Tibial artery (tissue), 4 donors: Measurements from ENCODE around the gene TBPL2.

Experiments used
- DNase-seq, 2 donors: peaks; one replicate each; pipeline ENCODE4 v3.0.0-alpha.2; 2019
- H3K27ac ChIP-seq, 2 donors: fragments of 200-600 bp; sonication (generic) in 1 of 2; 1 replicate in 1 of 2; 2 replicates in 1 of 2; pipeline ENCODE4 v1.5.1; 2018 to 2019; ENCODE audit warnings: mild to moderate bottlenecking in 1 of 2
- H3K27me3 ChIP-seq, 2 donors: fragments of 200-600 bp; sonication (generic) in 1 of 2; one replicate each; pipeline versions ENCODE4 v1.5.1 to v1.6.0; 2016 to 2019
- H3K36me3 ChIP-seq, 3 donors: fragments of 200-600 bp; sonication (generic) in 2 of 3; one replicate each; pipeline ENCODE4 v1.5.1; 2016 to 2019; ENCODE audit warnings: mild to moderate bottlenecking in 2 of 3
- H3K4me1 ChIP-seq, 4 donors: fragments of 200-600 bp; sonication (generic) in 2 of 4; 1 replicate in 3 of 4; 2 replicates in 1 of 4; pipeline ENCODE4 v1.5.1; 2016 to 2019
- H3K4me3 ChIP-seq, 2 donors: fragments of 200-600 bp; sonication (generic) in 1 of 2; 1 replicate in 1 of 2; 2 replicates in 1 of 2; pipeline ENCODE4 v1.5.1; 2018 to 2019; ENCODE audit warnings: mild to moderate bottlenecking in 2 of 2
- H3K9me3 ChIP-seq, 3 donors: fragments of 200-600 bp; sonication (generic) in 1 of 3; one replicate each; pipeline ENCODE4 v1.5.1; 2016 to 2019
- intact Hi-C: fragments of 100-400 bp; cut with DNase I; formaldehyde crosslinking; loops from one replicate; pipeline ENCODE4 v1.15.0; 2023; ENCODE audit warnings: low total_unique reads
- TF ChIP-seq, protein P1 (sequence below), 2 experiments: fragments of 200-600 bp in 1 of 2; fragments of 450-650 bp in 1 of 2; IDR thresholded peaks; one replicate each; pipeline ENCODE4 v1.5.1; 2017 to 2019; ENCODE audit warnings: antibody characterized with exemption in 2 of 2, mild to moderate bottlenecking in 1 of 2, moderate library complexity in 1 of 2

Gene TBPL2

DNA sequence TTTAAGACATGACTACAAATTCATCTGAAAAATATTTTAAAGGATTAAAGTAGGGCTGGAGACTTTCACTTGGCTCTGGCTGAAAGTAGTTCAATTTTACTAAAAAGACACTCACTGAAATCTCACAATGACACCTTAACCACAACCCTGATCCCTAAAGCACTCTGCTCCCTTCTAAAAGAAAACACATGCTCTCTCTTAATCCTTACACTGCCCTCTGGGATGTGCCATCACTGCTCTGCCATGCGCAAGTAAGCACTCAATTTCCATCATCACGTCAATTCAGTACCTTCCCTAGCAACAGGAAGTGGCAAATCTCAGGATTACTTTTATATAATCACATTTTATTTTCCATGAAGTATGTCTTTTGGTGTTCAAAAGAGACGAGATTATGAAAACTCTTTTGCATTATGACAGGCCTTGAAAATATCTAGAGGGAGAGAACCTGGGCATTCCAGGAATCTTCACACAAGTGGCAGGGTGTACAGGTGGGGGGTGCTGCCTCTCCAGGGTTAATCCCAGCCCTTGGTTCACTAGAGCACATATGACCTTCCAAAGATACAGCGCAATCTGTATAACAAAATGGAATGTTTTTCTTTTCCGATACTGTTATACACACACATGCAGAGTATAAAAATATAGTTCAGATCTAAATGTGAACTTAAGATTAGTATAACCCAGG lies 36.1 kb downstream of the TBPL2 start:
- intact Hi-C loops, result no loop called here
- no peaks in the 10 kb centered on the region for H3K36me3 ChIP-seq
- no peak overlapping the region for H3K4me3 ChIP-seq
- no peak for DNase-seq
- no peaks in the 10 kb centered on the region for H3K9me3 ChIP-seq
- TF ChIP-seq, protein P1, sequence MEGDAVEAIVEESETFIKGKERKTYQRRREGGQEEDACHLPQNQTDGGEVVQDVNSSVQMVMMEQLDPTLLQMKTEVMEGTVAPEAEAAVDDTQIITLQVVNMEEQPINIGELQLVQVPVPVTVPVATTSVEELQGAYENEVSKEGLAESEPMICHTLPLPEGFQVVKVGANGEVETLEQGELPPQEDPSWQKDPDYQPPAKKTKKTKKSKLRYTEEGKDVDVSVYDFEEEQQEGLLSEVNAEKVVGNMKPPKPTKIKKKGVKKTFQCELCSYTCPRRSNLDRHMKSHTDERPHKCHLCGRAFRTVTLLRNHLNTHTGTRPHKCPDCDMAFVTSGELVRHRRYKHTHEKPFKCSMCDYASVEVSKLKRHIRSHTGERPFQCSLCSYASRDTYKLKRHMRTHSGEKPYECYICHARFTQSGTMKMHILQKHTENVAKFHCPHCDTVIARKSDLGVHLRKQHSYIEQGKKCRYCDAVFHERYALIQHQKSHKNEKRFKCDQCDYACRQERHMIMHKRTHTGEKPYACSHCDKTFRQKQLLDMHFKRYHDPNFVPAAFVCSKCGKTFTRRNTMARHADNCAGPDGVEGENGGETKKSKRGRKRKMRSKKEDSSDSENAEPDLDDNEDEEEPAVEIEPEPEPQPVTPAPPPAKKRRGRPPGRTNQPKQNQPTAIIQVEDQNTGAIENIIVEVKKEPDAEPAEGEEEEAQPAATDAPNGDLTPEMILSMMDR (IDR thresholded peaks at IDR 0.05), result no peak
- H3K27me3 ChIP-seq, result no peaks in the 10 kb centered on the region
- H3K27ac ChIP-seq, result peak overlapping the region in 1 of 2 donors; percentile 4
- peaks cover 0 to 73% (median 25%) of the 10 kb centered on the region in 4 donors for H3K4me1 ChIP-seq

DNA sequence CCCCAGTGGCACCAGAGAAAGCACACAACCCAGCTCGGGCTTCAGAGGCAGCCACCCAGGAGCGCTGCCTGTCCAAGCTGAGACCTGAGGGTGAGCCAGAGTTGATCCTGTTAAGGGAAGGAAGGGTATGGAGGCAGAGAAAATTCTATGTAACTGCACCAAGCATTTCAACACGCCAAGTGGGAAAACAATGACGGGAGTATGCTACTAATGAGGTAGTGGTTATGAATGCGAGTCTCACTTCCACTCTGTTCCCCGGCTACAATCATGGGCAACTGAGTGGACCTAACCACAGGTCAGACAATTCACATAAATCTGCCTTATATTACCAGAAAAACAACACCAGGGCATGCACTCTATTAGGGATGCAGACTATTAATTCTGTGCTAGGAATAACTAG lies 38.7 kb downstream of the TBPL2 start:
- Histone ChIP-seq H3K9me3 (no peaks in the 10 kb centered on the region), H3K4me3 (no peak overlapping the region), H3K4me1 (peaks cover 0 to 64% (median 16%) of the 10 kb centered on the region in 4 donors), H3K27ac (no peak overlapping the region), H3K36me3 (no peaks in the 10 kb centered on the region), H3K27me3 (no peaks in the 10 kb centered on the region)
- intact Hi-C loops, result no loop called here
- TF ChIP-seq, protein P1 (IDR thresholded peaks at IDR 0.05), result no peak
- no peak for DNase-seq

DNA sequence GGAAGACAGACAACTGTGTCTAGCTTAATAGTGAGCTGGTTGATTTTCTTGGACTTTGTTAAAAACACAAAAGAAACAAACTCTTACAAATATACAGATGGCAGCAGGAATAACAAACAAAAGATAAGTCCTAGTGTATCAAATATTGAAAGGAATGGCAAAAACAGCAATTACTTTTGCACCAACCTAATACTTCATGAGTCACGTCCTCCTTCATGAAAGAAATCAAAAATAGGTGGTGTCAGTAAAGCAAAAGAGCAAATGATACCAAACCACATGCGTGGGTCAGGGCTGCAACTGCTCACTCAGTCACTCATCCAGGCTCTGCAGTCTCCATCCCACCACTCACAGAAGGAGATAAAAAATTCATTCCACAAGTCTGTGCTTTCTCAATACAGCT lies 40.6 kb downstream of the TBPL2 start:
- DNase-seq, result no peak
- peak overlapping the region; percentile 66 to 74 for H3K27ac ChIP-seq
- H3K27me3 ChIP-seq, result no peaks in the 10 kb centered on the region
- no peaks in the 10 kb centered on the region for H3K9me3 ChIP-seq
- peaks cover 0 to 60% (median 15%) of the 10 kb centered on the region in 4 donors for H3K4me1 ChIP-seq
- H3K36me3 ChIP-seq, result peaks cover 5 to 12% (median 10%) of the 10 kb centered on the region in 3 donors
- TF ChIP-seq, protein P1 (IDR thresholded peaks at IDR 0.05), result no peak
- H3K4me3 ChIP-seq, result no peak overlapping the region
- intact Hi-C loops, result no loop called here

DNA sequence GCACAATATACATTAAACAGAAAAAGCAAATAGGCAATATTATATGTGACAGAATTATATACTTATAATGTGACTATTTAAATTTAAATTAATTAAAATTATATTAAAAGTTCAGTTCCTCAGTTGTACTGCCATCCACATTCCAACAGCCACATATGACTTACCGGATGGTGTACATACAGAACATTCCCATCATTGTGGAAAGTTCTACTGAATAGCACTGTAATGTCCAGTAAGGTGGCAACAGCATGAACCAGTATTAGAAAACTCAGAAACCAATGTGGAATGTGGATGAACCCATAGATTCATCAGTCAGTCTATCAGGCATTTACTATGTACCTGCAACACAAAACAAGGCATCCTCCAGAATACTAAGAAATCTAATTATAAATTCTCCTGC lies 41.2 kb downstream of the TBPL2 start:
- Histone ChIP-seq H3K36me3 (peaks cover 11 to 17% (median 15%) of the 10 kb centered on the region in 3 donors), H3K4me1 (peaks cover 0 to 53% (median 12%) of the 10 kb centered on the region in 4 donors), H3K27me3 (no peaks in the 10 kb centered on the region), H3K27ac (peak overlapping the region; percentile 66 to 74), H3K9me3 (no peaks in the 10 kb centered on the region), H3K4me3 (no peak overlapping the region)
- intact Hi-C loops, result no loop called here
- TF ChIP-seq, protein P1 (IDR thresholded peaks at IDR 0.05), result no peak
- DNase-seq, result no peak

DNA sequence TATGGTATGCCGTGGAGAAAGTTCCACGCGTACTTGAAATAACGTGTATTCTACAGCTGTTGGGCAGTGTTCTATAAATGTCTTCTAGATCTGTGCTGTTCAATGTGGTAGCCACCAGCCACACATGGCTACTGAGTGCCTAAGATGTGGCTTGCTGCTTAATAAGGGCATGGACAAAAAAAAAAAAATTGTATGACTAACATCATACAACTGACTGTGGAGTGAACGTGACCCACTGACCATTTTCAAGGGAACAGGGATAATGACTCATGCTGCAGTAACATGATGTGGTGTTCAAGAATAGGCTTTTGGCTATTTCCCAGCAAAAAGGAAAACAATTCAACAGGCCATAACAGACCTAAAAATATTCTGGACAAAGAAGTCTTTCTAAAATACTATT lies 41.7 kb downstream of the TBPL2 start:
- H3K36me3 ChIP-seq, result peaks cover 13 to 20% (median 15%) of the 10 kb centered on the region in 3 donors
- no peaks in the 10 kb centered on the region for H3K9me3 ChIP-seq
- H3K4me1 ChIP-seq, result peaks cover 0 to 50% (median 12%) of the 10 kb centered on the region in 4 donors
- H3K27ac ChIP-seq, result peak overlapping the region; percentile 66 to 74
- peak; percentile 68 to 72 for DNase-seq
- TF ChIP-seq, protein P1 (IDR thresholded peaks at IDR 0.05), result no peak
- intact Hi-C loops, result no loop called here
- H3K4me3 ChIP-seq, result no peak overlapping the region
- no peaks in the 10 kb centered on the region for H3K27me3 ChIP-seq
